CD4-positive, alpha-beta T cell (primary cell): ENCODE data around the gene LPAR2. TPM values are rescaled to one million over a fixed set of nuclear protein-coding genes. Genes with fewer than 3 reads are reported as not detected.

ENCODE experiments used
- ATAC-seq: fragments of 200-7000 bp; cut with Tn5 transposase; one replicate; pipeline ENCODE4 v1.10.0; 2022; ENCODE audit warnings: mild to moderate bottlenecking; ENCODE audit not compliant: poor library complexity
- CTCF ChIA-PET: fragments of 350-600 bp; sonication (Branson Sonifier 250); formaldehyde crosslinking; loops from one replicate; lab custom pipeline; 2021; ENCODE audit warnings: antibody characterized with exemption, inconsistent platforms; lab: Charles Lee
- POLR2A ChIA-PET: fragments of 350-600 bp; sonication (Branson Sonifier 250); formaldehyde crosslinking; loops from one replicate; lab custom pipeline; 2021; ENCODE audit warnings: antibody characterized with exemption, inconsistent platforms; lab: Charles Lee
- DNase-seq, 14 experiments: peaks; one replicate each; pipeline ENCODE4 v3.0.0-alpha.2; 2013 to 2020; ENCODE audit warnings: mixed read lengths in 2 of 14
- H3K27ac ChIP-seq, 2 donors: one replicate each; pipeline versions ENCODE4 v1.5.1 to v1.7.0; 2013; ENCODE audit warnings: low read length in 2 of 2, low read depth in 1 of 2, mild to moderate bottlenecking in 1 of 2
- H3K27me3 ChIP-seq, 2 experiments: 1 replicate in 1 of 2; 2 replicates in 1 of 2; pipeline versions ENCODE4 v1.6.1 to v1.7.0; 2013; ENCODE audit warnings: low read length in 2 of 2, control low read depth in 1 of 2, mild to moderate bottlenecking in 1 of 2, moderate library complexity in 1 of 2; ENCODE audit not compliant: insufficient read depth in 2 of 2, control insufficient read depth in 1 of 2
- H3K36me3 ChIP-seq: one replicate; pipeline ENCODE4 v1.6.1; 2013; ENCODE audit warnings: low read length, control low read depth; ENCODE audit not compliant: insufficient read depth
- H3K4me1 ChIP-seq: one replicate; pipeline ENCODE4 v1.6.1; 2013; ENCODE audit warnings: low read length, control low read depth; ENCODE audit not compliant: insufficient read depth
- H3K4me3 ChIP-seq: one replicate; pipeline ENCODE4 v1.5.1; 2013; ENCODE audit warnings: mild to moderate bottlenecking, low read length, moderate library complexity
- H3K9me3 ChIP-seq, 2 experiments: 1 replicate in 1 of 2; 2 replicates in 1 of 2; pipeline versions ENCODE4 v1.6.1 to v1.7.0; 2013; ENCODE audit warnings: low read length in 2 of 2, mild to moderate bottlenecking in 2 of 2, control low read depth in 1 of 2, moderate library complexity in 1 of 2; ENCODE audit not compliant: control insufficient read depth in 1 of 2, insufficient read depth in 1 of 2
- H3K27ac Mint-ChIP-seq: one replicate; pipeline ENCODE4 v1.8.0; 2020; ENCODE audit warnings: mixed read lengths
- H3K27me3 Mint-ChIP-seq: one replicate; pipeline ENCODE4 v1.8.0; 2021; ENCODE audit warnings: mixed read lengths
- H3K36me3 Mint-ChIP-seq: one replicate; pipeline ENCODE4 v1.8.0; 2021; ENCODE audit warnings: low read depth, mixed read lengths
- H3K4me1 Mint-ChIP-seq: one replicate; pipeline ENCODE4 v1.8.0; 2021; ENCODE audit warnings: low read depth, mixed read lengths
- H3K4me3 Mint-ChIP-seq: one replicate; pipeline ENCODE4 v1.8.0; 2020; ENCODE audit warnings: mild to moderate bottlenecking, mixed read lengths
- H3K9me3 Mint-ChIP-seq: one replicate; pipeline ENCODE4 v1.8.0; 2020; ENCODE audit warnings: mixed read lengths
- CTCF ChIP-seq: fragments of 200-600 bp; IDR thresholded peaks from one replicate; pipeline ENCODE4 v1.8.0; 2022; ENCODE audit warnings: antibody characterized with exemption, mild to moderate bottlenecking
- intact Hi-C, 2 experiments: fragments of 100-400 bp; cut with DNase I in 1 of 2; cut with micrococcal nuclease in 1 of 2; formaldehyde crosslinking; loops; one replicate each; pipeline versions ENCODE4 v1.15.1 to v1.9.0; 2023 to 2025; cut with DNase I, micrococcal nuclease
- total RNA-seq, 174 experiments: library from RNA in 2 of 174; stranded (reverse) in 2 of 174; gene quantifications; one replicate each; pipeline ENCODE4 v1.2.3 and lab custom pipeline; 2021 to 2026

LPAR2 gene
- total RNA-seq, 2 experiments from 2014 or later, result 85.9 to 93.7 TPM

- Histone ChIP-seq H3K4me1 (no peaks in the 10 kb centered on the region), H3K9me3 (no peaks in the 10 kb centered on the region), H3K27ac (no peak overlapping the region), H3K27me3 (no peaks in the 10 kb centered on the region), H3K4me3 (no peak overlapping the region), H3K36me3 (peaks cover 87% of the 10 kb centered on the region)
- intact Hi-C loops, result loop anchor here in 1 of 2 experiments (10.0 kb wide), 1 partner anchor 285 kb away; no protein-coding TSS in a partner anchor
- TF ChIP-seq CTCF, result no peak
- ATAC-seq, result no peak
- no peak for DNase-seq
- H3K27me3 Mint-ChIP-seq, result no peaks in the 10 kb centered on the region
- no peaks in the 10 kb centered on the region for H3K4me1 Mint-ChIP-seq
- H3K27ac Mint-ChIP-seq, result no peak overlapping the region
- no peak overlapping the region for H3K4me3 Mint-ChIP-seq
- ChIA-PET POLR2A (interaction anchor here (1.5 kb wide), 1 partner anchor 14 kb away, joined by 6 read pairs; the partner anchor contains the start of gene ATP13A1), CTCF (interaction anchor here (2.1 kb wide), 1 partner anchor 117 kb away, joined by 6 read pairs; no protein-coding TSS in a partner anchor)
- H3K9me3 Mint-ChIP-seq, result no peaks in the 10 kb centered on the region
- peaks cover 88% of the 10 kb centered on the region for H3K36me3 Mint-ChIP-seq
Measured at GRCh38 chr19:19649580-19649995, 21.6 kb upstream of the LPAR2 start.

DNA sequence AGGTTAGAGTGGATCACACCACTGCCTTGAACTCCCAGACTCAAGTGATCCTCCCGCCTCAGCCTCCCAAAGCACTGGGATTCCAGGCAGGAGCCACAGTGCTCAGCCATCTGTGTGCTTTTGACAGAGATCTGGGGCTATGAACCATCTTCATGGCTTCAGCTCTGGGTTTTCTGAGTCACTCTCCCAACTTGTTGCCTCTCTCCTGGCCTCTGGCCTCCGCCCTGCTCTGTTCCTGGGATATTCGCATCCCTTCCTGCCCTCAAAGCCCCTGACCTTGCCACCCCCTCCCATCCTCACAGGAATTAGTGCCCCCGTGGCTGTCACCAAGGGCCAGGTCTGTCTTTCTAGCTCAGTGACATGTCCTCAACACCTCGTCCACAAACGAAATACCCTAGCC lies 21.1 kb upstream of the LPAR2 start:
- peaks cover under 1% of the 10 kb centered on the region for H3K4me1 Mint-ChIP-seq
- Histone ChIP-seq H3K36me3 (peaks cover 85% of the 10 kb centered on the region), H3K27me3 (no peaks in the 10 kb centered on the region), H3K4me3 (no peak overlapping the region), H3K4me1 (peaks cover 2% of the 10 kb centered on the region), H3K9me3 (no peaks in the 10 kb centered on the region), H3K27ac (no peak overlapping the region)
- H3K9me3 Mint-ChIP-seq, result no peaks in the 10 kb centered on the region
- ATAC-seq (no peak), DNase-seq (no peak)
- no peak for TF ChIP-seq CTCF
- ChIA-PET POLR2A (interaction anchor here (1.2 to 1.5 kb wide), 2 partner anchors 13 to 14 kb away, joined by 3 to 6 read pairs; partner anchors contain the start of gene ATP13A1), CTCF (interaction anchor here (2.1 kb wide), 1 partner anchor 117 kb away, joined by 6 read pairs; no protein-coding TSS in a partner anchor)
- intact Hi-C loops, result loop anchor here in 1 of 2 experiments (10.0 kb wide), 1 partner anchor 284 kb away; no protein-coding TSS in a partner anchor
- H3K4me3 Mint-ChIP-seq, result no peak overlapping the region
- H3K27me3 Mint-ChIP-seq, result no peaks in the 10 kb centered on the region
- peaks cover 89% of the 10 kb centered on the region for H3K36me3 Mint-ChIP-seq
- no peak overlapping the region for H3K27ac Mint-ChIP-seq

DNA sequence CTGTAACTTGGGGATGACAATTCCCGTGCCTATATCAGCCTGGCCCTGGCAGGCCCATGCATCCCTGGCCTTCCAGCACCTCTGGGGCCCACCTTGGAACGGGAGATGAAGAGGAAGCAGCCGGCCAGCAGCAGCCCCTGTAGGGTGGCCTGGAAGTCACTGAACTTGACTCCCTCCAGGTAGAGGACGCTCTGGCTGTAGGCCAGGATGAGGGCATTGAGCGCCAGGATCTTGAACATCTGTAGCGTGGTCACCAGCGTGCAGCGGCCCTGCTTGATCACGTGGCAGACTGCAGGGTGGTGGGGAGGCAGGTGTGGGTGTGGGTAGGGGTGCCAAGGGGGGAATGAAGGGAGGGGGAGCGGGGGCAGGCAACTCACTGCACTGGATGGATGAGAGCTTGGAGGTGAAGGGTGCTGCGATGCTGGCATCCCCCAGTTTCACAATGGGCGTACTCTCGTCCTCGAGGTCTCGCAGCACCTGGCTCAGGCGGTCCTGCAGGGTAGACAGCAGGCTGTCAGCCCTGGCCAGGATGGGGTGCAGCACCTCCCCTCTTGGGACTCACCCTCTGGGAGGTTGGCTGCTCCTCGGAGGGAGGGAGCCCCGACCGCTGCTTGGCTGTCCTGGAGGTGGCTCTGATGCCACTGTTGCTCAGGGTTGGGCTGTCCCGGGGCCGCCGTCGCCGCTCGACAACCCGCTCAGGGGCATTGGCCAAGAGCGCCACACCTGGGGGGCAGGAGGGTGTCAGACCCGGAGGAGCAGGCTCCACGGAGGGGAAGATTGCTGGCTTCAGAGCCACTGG lies 19.2 kb upstream of the LPAR2 start:
- peaks cover 18% of the 10 kb centered on the region for H3K4me1 Mint-ChIP-seq
- DNase-seq (no peak), ATAC-seq (no peak)
- TF ChIP-seq CTCF, result no peak
- no peaks in the 10 kb centered on the region for H3K27me3 Mint-ChIP-seq
- no peaks in the 10 kb centered on the region for H3K9me3 Mint-ChIP-seq
- H3K27ac ChIP-seq, result no peak overlapping the region
- POLR2A ChIA-PET, result interaction anchor here (1.4 kb wide), 1 partner anchor 21 kb away, joined by 5 read pairs; the partner anchor contains the start of gene ZNF101
- no peaks in the 10 kb centered on the region for H3K27me3 ChIP-seq
- no peak overlapping the region for H3K4me3 Mint-ChIP-seq
- peak overlapping the region; percentile 36 for H3K27ac Mint-ChIP-seq
- no peaks in the 10 kb centered on the region for H3K9me3 ChIP-seq
- no peak overlapping the region for H3K4me3 ChIP-seq
- peaks cover 67% of the 10 kb centered on the region for H3K36me3 ChIP-seq
- intact Hi-C loops, result loop anchor here in 1 of 2 experiments (10.0 kb wide), 1 partner anchor 282 kb away; no protein-coding TSS in a partner anchor
- peaks cover 93% of the 10 kb centered on the region for H3K36me3 Mint-ChIP-seq
- CTCF ChIA-PET, result no interaction called here
- peaks cover 15% of the 10 kb centered on the region for H3K4me1 ChIP-seq
